Stimulated activated CD4-positive, alpha-beta T cell treated with anti-CD3 and anti-CD28 coated beads, Interleukin-15, amount 100 ng/mL, for 48 hours (primary cell): Measurements from ENCODE around the gene HAUS8.
"Not testable (repeated sequence)": the region's sequence is repeated elsewhere in the genome, so short reads cannot be mapped to it uniquely, and the experiment has no call there.

Experiments
- DNase-seq, 2 donors: peaks; one replicate each; pipeline ENCODE4 v3.0.0-alpha.2; 2020; ENCODE audit warnings: low read depth in 2 of 2

HAUS8 gene, protein sequence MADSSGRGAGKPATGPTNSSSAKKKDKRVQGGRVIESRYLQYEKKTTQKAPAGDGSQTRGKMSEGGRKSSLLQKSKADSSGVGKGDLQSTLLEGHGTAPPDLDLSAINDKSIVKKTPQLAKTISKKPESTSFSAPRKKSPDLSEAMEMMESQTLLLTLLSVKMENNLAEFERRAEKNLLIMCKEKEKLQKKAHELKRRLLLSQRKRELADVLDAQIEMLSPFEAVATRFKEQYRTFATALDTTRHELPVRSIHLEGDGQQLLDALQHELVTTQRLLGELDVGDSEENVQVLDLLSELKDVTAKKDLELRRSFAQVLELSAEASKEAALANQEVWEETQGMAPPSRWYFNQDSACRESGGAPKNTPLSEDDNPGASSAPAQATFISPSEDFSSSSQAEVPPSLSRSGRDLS

DNA sequence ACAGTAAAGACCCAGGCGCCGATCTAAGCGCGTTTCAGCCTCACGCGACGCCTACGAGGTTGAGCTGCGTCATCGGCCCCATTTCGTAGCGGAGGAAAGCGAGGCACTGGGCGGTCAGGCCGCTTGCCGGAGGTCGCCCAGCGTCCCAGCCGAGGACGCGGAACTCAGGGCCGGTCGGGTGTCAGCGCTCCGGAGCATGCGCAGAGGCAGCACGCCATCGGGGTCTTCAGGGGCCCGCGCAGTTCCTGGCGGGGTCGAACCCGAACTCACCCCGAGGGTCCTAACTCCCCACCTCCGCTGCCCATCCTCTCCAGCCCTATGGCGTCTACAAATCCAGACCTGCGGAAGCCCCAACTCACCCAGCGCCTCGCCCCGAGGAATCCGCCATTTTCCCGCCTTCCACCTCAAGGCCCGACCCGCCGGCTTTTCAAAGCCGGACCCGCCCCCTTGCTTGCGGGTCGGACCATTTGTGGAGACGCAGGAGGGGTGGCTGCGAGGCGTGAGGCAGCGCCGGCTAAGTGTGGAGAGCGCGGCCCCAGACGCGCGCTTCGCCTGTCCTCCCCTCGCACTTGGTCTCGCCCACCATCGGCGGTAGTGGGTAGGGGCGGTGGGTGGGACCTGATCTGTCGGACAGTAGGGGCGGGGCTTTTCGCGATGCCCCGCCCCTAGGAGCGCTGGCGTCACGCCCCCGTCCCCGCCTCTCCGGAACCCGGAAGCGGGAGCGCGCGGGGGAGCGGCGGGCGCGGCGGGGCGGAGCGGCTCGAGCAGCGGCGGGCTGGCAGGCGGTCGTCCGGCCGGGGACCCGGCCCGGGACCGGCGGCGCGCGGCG lies at the start of gene HAUS8, which contains the start of gene MYO9B:
TSS of gene HAUS8 (minus strand) at position 418 of the 829 bp plus-strand sequence. CDS start at position 388, 30 bp downstream.
TSS of gene MYO9B (plus strand) at position 743 of the 829 bp plus-strand sequence. CDS start 25,941 bp downstream, outside the sequence.
- peak; percentile 99 to 100 for DNase-seq

- no peak for DNase-seq
Observed at GRCh38 chr19:17124025-17124424, 48.8 kb upstream of the HAUS8 start.

- DNase-seq = no peak
Observed at GRCh38 chr19:17123041-17123440, 47.8 kb upstream of the HAUS8 start.

- DNase-seq = no peak
Observed at GRCh38 chr19:17121736-17122293, 46.6 kb upstream of the HAUS8 start.

- no peak for DNase-seq
Observed at GRCh38 chr19:17118957-17119356, 43.7 kb upstream of the HAUS8 start.

DNA sequence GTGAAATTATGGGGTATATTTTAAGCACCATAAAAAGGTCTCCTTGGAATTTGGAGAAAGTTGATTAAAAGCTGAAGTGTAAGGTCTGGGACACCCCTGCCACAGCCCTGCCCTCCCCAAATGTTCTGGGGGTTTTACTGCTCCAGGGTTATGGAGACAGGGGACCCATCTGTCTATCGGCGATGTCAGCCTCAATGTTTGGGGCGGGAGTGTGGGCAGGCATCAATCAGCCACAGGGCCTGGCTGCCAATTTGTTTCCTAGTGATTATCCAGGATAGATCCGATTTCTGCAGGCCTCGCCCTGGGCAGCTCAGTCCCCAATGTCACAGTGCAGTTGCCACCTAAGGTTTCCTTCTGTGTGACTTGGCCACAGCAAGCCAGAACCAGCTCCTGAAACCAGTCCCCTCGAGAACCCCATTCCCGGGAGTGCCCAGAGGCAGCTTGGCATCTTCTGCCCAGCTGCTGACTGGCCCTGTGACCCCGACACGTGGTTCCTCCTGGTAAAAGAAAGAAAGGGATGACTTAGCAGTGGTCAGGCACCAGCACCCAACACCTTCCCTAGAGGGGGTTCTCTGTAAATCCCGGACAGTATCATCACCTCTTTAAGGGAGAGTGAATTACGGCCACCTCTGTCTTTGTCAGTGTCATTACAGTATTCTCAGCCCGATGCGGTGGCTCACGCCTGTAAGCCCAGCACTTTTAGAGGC lies 41.9 kb upstream of the HAUS8 start:
- no peak for DNase-seq

DNA sequence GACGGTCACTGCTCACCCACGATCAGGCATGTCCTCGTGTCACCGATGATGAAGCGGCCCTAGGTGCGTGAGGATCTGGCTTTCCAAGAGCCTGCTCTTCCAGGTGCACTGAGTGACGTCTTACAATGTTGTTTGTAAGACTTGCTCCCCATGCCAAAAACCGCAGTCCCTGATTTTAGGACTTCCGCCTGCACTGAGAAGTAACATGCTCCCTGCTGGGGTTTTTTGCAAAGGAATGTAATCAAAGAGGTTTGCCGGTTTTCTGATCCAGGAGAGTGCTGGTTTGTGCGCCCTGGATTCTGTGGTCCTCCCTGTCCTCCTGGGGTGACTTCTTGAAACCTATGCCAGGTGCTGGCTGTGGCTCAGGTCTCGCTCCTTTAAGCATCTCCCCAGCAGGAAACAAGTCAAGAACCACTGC lies 39.2 kb upstream of the HAUS8 start:
- DNase-seq = no peak

DNA sequence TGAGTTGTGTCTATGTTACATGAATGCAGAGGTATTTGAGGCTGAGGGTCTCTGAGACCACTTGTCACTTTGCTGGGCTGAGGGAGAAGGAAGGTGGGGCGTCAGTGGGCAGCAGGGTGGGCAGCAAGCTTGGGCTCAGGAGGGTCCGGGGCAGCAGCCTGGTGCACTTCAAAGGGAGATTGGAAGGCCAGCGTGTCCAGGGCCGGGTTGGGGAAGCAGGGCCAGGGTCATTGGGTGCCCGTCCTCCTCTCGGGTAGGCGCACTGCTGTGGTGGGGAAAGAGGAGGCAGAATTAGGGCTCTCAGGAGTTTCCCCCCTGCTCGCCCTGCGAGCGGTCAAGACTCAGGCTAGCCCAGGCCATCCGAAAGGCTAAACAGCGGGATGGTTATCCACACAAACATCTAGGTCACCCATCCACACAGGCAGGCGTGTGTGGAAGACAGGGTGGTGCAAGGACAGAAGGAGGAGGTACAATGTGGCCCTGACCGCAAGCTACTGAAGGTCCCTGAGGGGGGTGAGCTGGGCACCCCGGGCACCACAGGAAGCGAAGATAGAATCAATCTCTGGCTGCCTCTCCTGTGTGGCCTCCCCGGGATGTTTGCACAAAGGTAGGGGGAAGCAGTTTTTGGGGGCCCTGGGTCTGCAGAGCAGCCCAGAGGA lies 38.0 kb upstream of the HAUS8 start:
- no peak for DNase-seq

DNA sequence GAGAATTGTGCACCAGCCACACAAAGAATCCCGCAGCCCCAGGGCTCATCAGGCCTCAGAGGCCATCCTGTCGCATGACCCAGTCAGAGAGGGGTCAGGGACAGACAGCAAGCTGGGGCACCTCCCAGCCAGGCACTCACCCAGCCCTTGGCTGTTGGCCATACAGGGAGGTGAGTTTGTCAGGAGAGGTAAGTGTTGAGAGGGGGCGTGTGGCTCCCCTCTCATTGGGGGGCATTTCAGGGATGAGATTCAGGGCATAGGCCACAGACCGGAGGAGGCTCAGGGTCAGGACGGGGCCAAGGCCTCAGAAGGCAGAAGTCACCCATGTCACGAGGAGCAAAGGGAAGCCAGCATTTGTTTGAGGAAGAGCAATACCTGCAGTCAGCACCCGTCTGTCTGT lies 37.4 kb upstream of the HAUS8 start:
- no peak for DNase-seq

GRCh38 chr19:17112271-17112670 lies 37.0 kb upstream of the HAUS8 start:
- DNase-seq = no peak

- no peak for DNase-seq
Observed at GRCh38 chr19:17111766-17112165, 36.5 kb upstream of the HAUS8 start.

DNA sequence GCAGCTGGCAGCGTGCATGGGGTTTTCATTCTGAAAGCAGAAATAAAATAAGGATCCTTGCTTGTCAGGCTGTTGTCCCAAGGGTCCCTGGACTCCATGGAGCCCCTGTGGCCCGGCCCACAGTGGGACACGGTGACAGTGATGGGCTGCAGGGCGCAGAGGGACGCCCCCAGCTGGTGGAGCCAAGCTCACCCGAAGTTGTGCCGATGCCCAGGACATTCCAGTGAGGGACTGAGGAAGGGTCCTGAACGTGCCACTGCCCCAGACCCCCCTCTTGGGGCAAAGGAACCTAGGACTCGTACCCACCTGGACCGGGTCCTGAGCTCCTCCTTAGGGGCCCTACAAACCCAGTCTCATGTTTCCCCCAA lies 35.3 kb upstream of the HAUS8 start:
- no peak for DNase-seq

GRCh38 chr19:17109962-17110598 lies 34.8 kb upstream of the HAUS8 start:
- no peak for DNase-seq

DNA sequence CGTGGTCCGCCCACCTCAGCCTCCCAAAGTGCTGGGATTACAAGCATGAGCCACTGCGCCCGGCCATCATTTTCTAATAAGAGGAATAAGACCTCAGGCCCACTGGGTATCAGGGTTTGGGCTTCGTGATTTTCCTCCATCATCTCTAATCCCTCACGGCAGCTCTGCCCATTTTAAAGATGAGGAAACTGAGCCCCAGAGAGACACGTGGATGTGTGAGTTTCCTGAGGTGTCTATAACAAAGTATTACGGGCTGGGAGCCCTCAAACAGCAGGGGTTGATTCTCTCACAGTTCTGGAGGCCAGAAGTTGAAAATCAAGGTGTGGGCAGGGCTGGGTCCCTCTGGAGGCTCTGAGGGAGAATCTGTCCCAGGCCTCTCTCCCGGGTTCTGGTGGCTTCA lies 34.0 kb upstream of the HAUS8 start:
- DNase-seq = no peak

DNA sequence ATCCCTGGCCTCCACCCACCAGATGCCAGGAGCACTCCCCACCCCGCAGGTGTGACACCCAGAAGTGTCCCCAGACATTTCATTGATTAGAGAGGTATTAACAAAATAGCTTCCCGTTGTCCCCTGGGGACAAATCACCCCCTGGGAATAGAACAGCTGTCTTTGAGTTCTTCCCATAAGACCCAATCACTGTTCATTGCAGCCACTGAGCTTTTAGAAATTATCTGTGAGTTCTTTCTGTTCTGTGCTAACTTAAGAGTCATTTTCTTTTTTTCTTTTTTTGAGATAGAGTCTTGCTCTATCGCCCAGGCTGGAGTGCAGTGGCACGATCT lies 33.2 kb upstream of the HAUS8 start:
- no peak for DNase-seq

GRCh38 chr19:17107546-17108452 lies 32.5 kb upstream of the HAUS8 start:
- peak in 1 of 2 donors; percentile 9 for DNase-seq

DNA sequence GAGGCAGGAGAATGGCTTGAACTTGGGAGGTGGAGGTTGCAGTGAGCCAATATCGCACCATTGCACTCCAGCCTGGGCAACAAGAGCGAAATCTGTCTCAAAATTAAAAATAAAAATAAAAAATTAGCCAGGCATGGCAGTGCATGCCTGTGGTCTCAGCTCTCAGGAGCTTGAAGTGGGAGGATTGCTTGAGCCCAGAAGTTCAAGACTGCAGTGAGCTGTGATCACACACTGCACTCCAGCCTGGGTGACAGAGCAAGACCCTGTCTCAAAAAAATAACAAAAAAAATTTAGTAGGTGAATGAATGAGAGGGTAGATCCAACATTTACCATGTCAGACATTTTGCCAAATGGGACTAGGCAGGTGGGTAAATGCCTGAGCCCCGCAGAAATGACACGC lies 31.7 kb upstream of the HAUS8 start:
- DNase-seq = not testable (repeated sequence)

GRCh38 chr19:17105556-17105955 lies 30.3 kb upstream of the HAUS8 start:
- no peak for DNase-seq

- DNase-seq = no peak
Observed at GRCh38 chr19:17104679-17105078, 29.4 kb upstream of the HAUS8 start.

GRCh38 chr19:17103177-17103576 lies 27.9 kb upstream of the HAUS8 start:
- DNase-seq = no peak
